H9 (cell line): ENCODE measurements around the gene DOCK10. TPM values are rescaled to one million over a fixed set of nuclear protein-coding genes. Genes with fewer than 3 reads are reported as not detected.

Experiments used
- DNase-seq: peaks from one replicate; pipeline ENCODE4 v3.0.0-alpha.2; 2017
- H2AFZ ChIP-seq: one replicate; pipeline ENCODE4 v1.6.1; 2013; ENCODE audit warnings: mild to moderate bottlenecking, low read length, control low read depth, moderate library complexity
- H2AK5ac ChIP-seq: 2 replicates; pipeline ENCODE4 v1.6.1; 2013; ENCODE audit warnings: low read length, control low read depth, mixed read lengths; ENCODE audit not compliant: insufficient read length
- H2BK120ac ChIP-seq: one replicate; pipeline ENCODE4 v1.6.1; 2013; ENCODE audit warnings: low read depth, mild to moderate bottlenecking, low read length, control low read depth, inconsistent platforms; ENCODE audit not compliant: poor library complexity, severe bottlenecking
- H2BK12ac ChIP-seq: 2 replicates; pipeline ENCODE4 v1.6.1; 2013; ENCODE audit warnings: low read length, control low read depth, mixed read lengths, low read depth; ENCODE audit not compliant: insufficient read length
- H2BK15ac ChIP-seq: 2 replicates; pipeline ENCODE4 v1.6.1; 2013; ENCODE audit warnings: low read depth, low read length, control low read depth
- H2BK20ac ChIP-seq: one replicate; pipeline ENCODE4 v1.6.1; 2013; ENCODE audit warnings: low read depth, mild to moderate bottlenecking, low read length, control low read depth, inconsistent platforms; ENCODE audit not compliant: poor library complexity, severe bottlenecking
- H2BK5ac ChIP-seq: 2 replicates; pipeline ENCODE4 v1.6.1; 2013; ENCODE audit warnings: low read length, control low read depth, mixed read lengths; ENCODE audit not compliant: insufficient read length
- H3K14ac ChIP-seq: 2 replicates; pipeline ENCODE4 v1.6.1; 2013; ENCODE audit warnings: low read length, control low read depth; ENCODE audit not compliant: insufficient read depth
- H3K18ac ChIP-seq: 2 replicates; pipeline ENCODE4 v1.6.1; 2013; ENCODE audit warnings: low read depth, mild to moderate bottlenecking, mixed read lengths, low read length, control low read depth; ENCODE audit not compliant: insufficient read length
- H3K23ac ChIP-seq: 2 replicates; pipeline ENCODE4 v1.6.1; 2013; ENCODE audit warnings: low read length, control low read depth, mixed read lengths, low read depth; ENCODE audit not compliant: insufficient read length
- H3K23me2 ChIP-seq: 2 replicates; pipeline ENCODE4 v1.6.1; 2013; ENCODE audit warnings: low read depth, mild to moderate bottlenecking, mixed read lengths, low read length, control low read depth; ENCODE audit not compliant: insufficient read length, poor library complexity, severe bottlenecking
- H3K27ac ChIP-seq: 2 replicates; pipeline ENCODE4 v1.5.1; 2013; ENCODE audit warnings: low read length, control low read depth, mixed read lengths, low read depth; ENCODE audit not compliant: insufficient read length
- H3K27me3 ChIP-seq: 2 replicates; pipeline ENCODE4 v1.6.1; 2013; ENCODE audit warnings: low read length, control low read depth, inconsistent platforms; ENCODE audit not compliant: insufficient read depth
- H3K4ac ChIP-seq: 2 replicates; pipeline ENCODE4 v1.6.1; 2013; ENCODE audit warnings: low read depth, mild to moderate bottlenecking, control low read depth, inconsistent platforms, low read length, moderate library complexity
- H3K4me1 ChIP-seq: 2 replicates; pipeline ENCODE4 v1.6.1; 2013; ENCODE audit warnings: low read length, control low read depth, inconsistent platforms; ENCODE audit not compliant: insufficient read depth
- H3K4me2 ChIP-seq: 2 replicates; pipeline ENCODE4 v1.6.1; 2013; ENCODE audit warnings: low read length, control low read depth, mixed read lengths; ENCODE audit not compliant: insufficient read length, insufficient read depth
- H3K56ac ChIP-seq: 2 replicates; pipeline ENCODE4 v1.6.1; 2013; ENCODE audit warnings: low read depth, mild to moderate bottlenecking, mixed read lengths, low read length, control low read depth; ENCODE audit not compliant: insufficient read length
- H3K79me1 ChIP-seq: 2 replicates; pipeline ENCODE4 v1.6.1; 2013; ENCODE audit warnings: low read depth, mild to moderate bottlenecking, moderate library complexity, low read length, control low read depth, inconsistent platforms; ENCODE audit not compliant: insufficient read depth, poor library complexity, severe bottlenecking
- H3K79me2 ChIP-seq: 2 replicates; pipeline ENCODE4 v1.6.1; 2013; ENCODE audit warnings: low read length, control low read depth, inconsistent platforms; ENCODE audit not compliant: insufficient read depth
- H3K9ac ChIP-seq: 2 replicates; pipeline ENCODE4 v1.6.1; 2013; ENCODE audit warnings: low read length, control low read depth, mixed read lengths; ENCODE audit not compliant: insufficient read length; ENCODE audit errors: extremely low read depth
- H3K9me3 ChIP-seq: one replicate; pipeline ENCODE4 v1.6.1; 2013; ENCODE audit warnings: low read depth, low read length, inconsistent platforms; ENCODE audit not compliant: control insufficient read depth
- H3T11ph ChIP-seq: one replicate; pipeline ENCODE4 v1.6.1; 2013; ENCODE audit warnings: mild to moderate bottlenecking, low read length, control low read depth, inconsistent platforms
- H4K20me1 ChIP-seq: one replicate; pipeline ENCODE4 v1.6.1; 2013; ENCODE audit not compliant: control insufficient read depth, insufficient read length, insufficient read depth
- H4K5ac ChIP-seq: 2 replicates; pipeline ENCODE4 v1.6.1; 2013; ENCODE audit warnings: low read depth, mild to moderate bottlenecking, mixed read lengths, low read length, control low read depth; ENCODE audit not compliant: insufficient read length
- H4K8ac ChIP-seq: replicated peaks from 2 replicates; pipeline ENCODE4 v1.6.1; 2013; ENCODE audit warnings: low read length, control low read depth, mixed read lengths, low read depth; ENCODE audit not compliant: insufficient read length
- H4K91ac ChIP-seq: 2 replicates; pipeline ENCODE4 v1.6.1; 2013; ENCODE audit warnings: low read depth, mild to moderate bottlenecking, moderate library complexity, mixed read lengths, low read length, control low read depth; ENCODE audit not compliant: insufficient read length
- H3K27ac Mint-ChIP-seq, 3 experiments: 2 replicates in 2 of 3; 3 replicates in 1 of 3; pipeline ENCODE4 v1.8.0; 2020 to 2021; ENCODE audit warnings: mixed read lengths in 3 of 3, mild to moderate bottlenecking in 1 of 3, moderate library complexity in 1 of 3
- H3K27me3 Mint-ChIP-seq: 2 replicates; pipeline ENCODE4 v1.8.0; 2021; ENCODE audit warnings: low read depth, mild to moderate bottlenecking, moderate library complexity, mixed read lengths
- H3K36me3 Mint-ChIP-seq, 3 experiments: 2 replicates in 2 of 3; 3 replicates in 1 of 3; pipeline ENCODE4 v1.8.0; 2020 to 2021; ENCODE audit warnings: low read depth in 3 of 3, mixed read lengths in 3 of 3; ENCODE audit not compliant: insufficient read depth in 1 of 3
- H3K4me1 Mint-ChIP-seq, 2 experiments: 2 replicates each; pipeline ENCODE4 v1.8.0; 2020; ENCODE audit warnings: mixed read lengths in 2 of 2
- H3K4me3 Mint-ChIP-seq, 2 experiments: 2 replicates in 1 of 2; 3 replicates in 1 of 2; pipeline ENCODE4 v1.8.0; 2020 to 2021; ENCODE audit warnings: mild to moderate bottlenecking in 2 of 2, mixed read lengths in 2 of 2, moderate library complexity in 1 of 2
- H3K9me3 Mint-ChIP-seq, 2 experiments: 2 replicates in 1 of 2; 3 replicates in 1 of 2; pipeline ENCODE4 v1.8.0; 2020; ENCODE audit warnings: mild to moderate bottlenecking in 2 of 2, mixed read lengths in 2 of 2, moderate library complexity in 1 of 2
- CTCF ChIP-seq: fragments of 200-600 bp; sonication (generic); conservative IDR thresholded peaks from 3 replicates; pipeline ENCODE4 v1.8.0; 2021; ENCODE audit warnings: antibody characterized with exemption, mild to moderate bottlenecking
- WGBS: extraction: QIAGEN DNeasy Blood & Tissue Kit; methylation state at CpG from one replicate; pipeline ENCODE4 v1.1.7; 2013; ENCODE audit warnings: missing lambda C conversion rate, low lambda C conversion rate, mixed read lengths; ENCODE audit not compliant: insufficient read length; ENCODE audit errors: extremely low coverage; 5-methylcytosine and 5-hydroxymethylcytosine counted together
- total RNA-seq: library from RNA; stranded (reverse); gene quantifications from 2 replicates; pipeline ENCODE4 v1.2.1, GENCODE V29; 2021

Gene DOCK10
- total RNA-seq, 1 experiment from 2014 or later: 0.79 TPM

GRCh38 chr2:224908818-224909217 lies 133.4 kb downstream of the DOCK10 start:
- no peak overlapping the region for H3T11ph ChIP-seq
- H2BK120ac ChIP-seq: no peak overlapping the region
- Mint-ChIP-seq H3K4me1 (peaks cover 4 to 13% of the 10 kb centered on the region in 2 experiments; a peak in 3 of 4 replicates), H3K27me3 (peaks cover 2% of the 10 kb centered on the region; the same call in 1 of the 2 replicates), H3K27ac (no peak overlapping the region), H3K9me3 (no peaks in the 10 kb centered on the region), H3K36me3 (no peaks in the 10 kb centered on the region; a peak in 1 of 7 replicates), H3K4me3 (no peak overlapping the region)
- no peaks in the 10 kb centered on the region for H3K27me3 ChIP-seq
- no peak overlapping the region for H4K91ac ChIP-seq
- no peak overlapping the region for H2BK12ac ChIP-seq
- no peak overlapping the region for H3K14ac ChIP-seq
- no peaks in the 10 kb centered on the region for H3K23me2 ChIP-seq
- no peak overlapping the region for H3K9ac ChIP-seq
- H3K23ac ChIP-seq: no peak overlapping the region
- TF ChIP-seq CTCF: no peak
- no peak overlapping the region for H2BK15ac ChIP-seq
- H4K8ac ChIP-seq: no peak overlapping the region
- H2AK5ac ChIP-seq: no peak overlapping the region
- no peak overlapping the region for H2BK5ac ChIP-seq
- H3K56ac ChIP-seq: no peak overlapping the region
- H2AFZ ChIP-seq: no peak overlapping the region
- H3K4me1 ChIP-seq: no peaks in the 10 kb centered on the region
- no peak overlapping the region for H3K27ac ChIP-seq
- H4K5ac ChIP-seq: no peak overlapping the region
- no peaks in the 10 kb centered on the region for H3K79me2 ChIP-seq
- no peak overlapping the region for H3K4me2 ChIP-seq
- no peaks in the 10 kb centered on the region for H3K79me1 ChIP-seq
- H2BK20ac ChIP-seq: no peak overlapping the region
- no peaks in the 10 kb centered on the region for H4K20me1 ChIP-seq
- no peaks in the 10 kb centered on the region for H3K9me3 ChIP-seq
- no peak overlapping the region for H3K18ac ChIP-seq
- no CpG with 5 or more reads among the region's 2 CpGs for WGBS
- H3K4ac ChIP-seq: no peak overlapping the region
- no peak for DNase-seq
